SK-N-SH (cell line): ENCODE measurements around the gene GGTLC2. TPM values are rescaled to one million over a fixed set of nuclear protein-coding genes. Genes with fewer than 3 reads are reported as not detected.

ENCODE experiments used
- CTCF ChIA-PET: fragments of 300-600, 350-600 bp; formaldehyde crosslinking; extraction: SDS; loops from one replicate; lab custom pipeline; 2021; lab: Yijun Ruan, JAX
- POLR2A ChIA-PET: fragments of 350-600 bp; sonication (Branson Sonifier 250); formaldehyde crosslinking; extraction: SDS; loops from one replicate; lab custom pipeline; 2020; ENCODE audit warnings: antibody characterized with exemption, inconsistent platforms; lab: Yijun Ruan, JAX
- DNase-seq: peaks from one replicate; pipeline ENCODE4 v3.0.0; 2012
- H2AFZ ChIP-seq: fragments of 200-600 bp; sonication (generic); 2 replicates; pipeline ENCODE4 v1.8.1; 2016; ENCODE audit warnings: antibody characterized with exemption, mild to moderate bottlenecking, low read depth
- H3F3A ChIP-seq: fragments of 200-600 bp; sonication (generic); replicated peaks from 2 replicates; pipeline ENCODE3; 2016; ENCODE audit warnings: antibody characterized with exemption, mild to moderate bottlenecking; ENCODE audit not compliant: insufficient read depth
- H3K27ac ChIP-seq, 2 experiments: fragments of 200-500 bp in 1 of 2; fragments of 200-600 bp in 1 of 2; sonication (Bioruptor generic) in 1 of 2; sonication (generic), shearing (Covaris generic) in 1 of 2; 2 replicates each; pipeline versions ENCODE4 v1.5.1 to v1.6.1; 2014 to 2016; ENCODE audit warnings: low read depth in 2 of 2, inconsistent platforms in 1 of 2, low read length in 1 of 2, mild to moderate bottlenecking in 1 of 2, mixed read lengths in 1 of 2
- H3K27me3 ChIP-seq: fragments of 200-600 bp; sonication (generic), shearing (Covaris generic); 2 replicates; pipeline ENCODE4 v1.6.1; 2016; ENCODE audit warnings: mixed run types; ENCODE audit not compliant: insufficient read depth
- H3K36me3 ChIP-seq, 2 experiments: fragments of 200-500 bp in 1 of 2; fragments of 200-600 bp in 1 of 2; sonication (Bioruptor generic) in 1 of 2; sonication (generic) in 1 of 2; replicated peaks in 1 of 2; 2 replicates each; pipeline versions ENCODE3 to v1.5.1; 2014 to 2016; ENCODE audit warnings: low read length in 1 of 2, mild to moderate bottlenecking in 1 of 2; ENCODE audit not compliant: insufficient read depth in 2 of 2, control insufficient read depth in 1 of 2
- H3K4me1 ChIP-seq, 2 experiments: fragments of 200-500 bp in 1 of 2; fragments of 200-600 bp in 1 of 2; sonication (Bioruptor generic) in 1 of 2; sonication (generic), shearing (Covaris generic) in 1 of 2; 2 replicates each; pipeline versions ENCODE4 v1.5.1 to v1.6.1; 2014 to 2016; ENCODE audit warnings: low read depth in 1 of 2, low read length in 1 of 2, mixed run types in 1 of 2; ENCODE audit not compliant: insufficient read depth in 2 of 2, control insufficient read depth in 1 of 2
- H3K4me2 ChIP-seq: fragments of 200-600 bp; sonication (generic), shearing (Covaris generic); 2 replicates; pipeline ENCODE4 v1.6.1; 2017; ENCODE audit warnings: mixed run types
- H3K4me3 ChIP-seq, 2 experiments: fragments of 200-500 bp in 1 of 2; fragments of 200-600 bp in 1 of 2; sonication (Bioruptor generic) in 1 of 2; sonication (generic), shearing (Covaris generic) in 1 of 2; 2 replicates each; pipeline versions ENCODE4 v1.5.1 to v1.8.1; 2014 to 2016; ENCODE audit warnings: low read depth in 2 of 2, inconsistent platforms in 1 of 2, low read length in 1 of 2, mild to moderate bottlenecking in 1 of 2, mixed read lengths in 1 of 2, moderate library complexity in 1 of 2
- H3K79me2 ChIP-seq: fragments of 200-600 bp; sonication (generic); 2 replicates; pipeline ENCODE4 v1.8.1; 2017; ENCODE audit warnings: mild to moderate bottlenecking; ENCODE audit not compliant: insufficient read depth
- H3K9ac ChIP-seq: fragments of 200-600 bp; sonication (generic); 2 replicates; pipeline ENCODE4 v1.6.1; 2017; ENCODE audit warnings: mixed run types
- H3K9me2 ChIP-seq: fragments of 200-600 bp; sonication (generic); 2 replicates; pipeline ENCODE4 v1.6.1; 2017; ENCODE audit warnings: mixed run types
- H3K9me3 ChIP-seq: fragments of 200-600 bp; sonication (generic); 2 replicates; pipeline ENCODE4 v1.6.1; 2017; ENCODE audit warnings: mixed run types, mild to moderate bottlenecking, moderate library complexity
- H4K20me1 ChIP-seq: fragments of 200-600 bp; sonication (generic); 2 replicates; pipeline ENCODE4 v1.6.1; 2017; ENCODE audit warnings: mild to moderate bottlenecking, mixed run types; ENCODE audit not compliant: insufficient read depth
- FOXJ3 ChIP-seq: sonication (generic); formaldehyde crosslinking; IDR thresholded peaks from 2 replicates; pipeline ENCODE4 v1.5.1; 2020; ENCODE audit warnings: mild to moderate bottlenecking, missing genetic modification reagents
- FOXM1 ChIP-seq: IDR thresholded peaks from 2 replicates; pipeline ENCODE4 v1.4.0; 2012; ENCODE audit warnings: low read depth, mild to moderate bottlenecking
- MEF2A ChIP-seq: IDR thresholded peaks from 2 replicates; pipeline ENCODE4 v1.4.0; 2012; ENCODE audit warnings: low read depth, borderline replicate concordance
- MXI1 ChIP-seq: IDR thresholded peaks from 2 replicates; pipeline ENCODE4 v1.6.1; 2012; ENCODE audit warnings: mild to moderate bottlenecking, low read depth, low read length, improper control_type of control experiment
- NFIC ChIP-seq: IDR thresholded peaks from 2 replicates; pipeline ENCODE4 v1.4.0; 2012; ENCODE audit warnings: borderline replicate concordance
- RAD21 ChIP-seq: IDR thresholded peaks from 2 replicates; pipeline ENCODE4 v1.6.1; 2012; ENCODE audit warnings: mild to moderate bottlenecking, low read length
- RCOR1 ChIP-seq: fragments of 150-350 bp; IDR thresholded peaks from 2 replicates; pipeline ENCODE4 v1.6.1; 2017; ENCODE audit warnings: antibody characterized with exemption, low read length
- REST ChIP-seq: IDR thresholded peaks from 2 replicates; pipeline ENCODE4 v1.6.1; 2012; ENCODE audit warnings: mild to moderate bottlenecking, low read depth, low read length, moderate library complexity
- SIN3A ChIP-seq: IDR thresholded peaks from 2 replicates; pipeline ENCODE4 v1.6.1; 2012; ENCODE audit warnings: low read depth, mild to moderate bottlenecking, low read length, moderate library complexity, borderline replicate concordance
- TCF12 ChIP-seq: IDR thresholded peaks from 2 replicates; pipeline ENCODE4 v1.4.0; 2012
- TEAD4 ChIP-seq: IDR thresholded peaks from 2 replicates; pipeline ENCODE4 v1.4.0; 2012; ENCODE audit warnings: mild to moderate bottlenecking, borderline replicate concordance; ENCODE audit not compliant: insufficient read depth
- YY1 ChIP-seq: IDR thresholded peaks from 2 replicates; pipeline ENCODE4 v1.4.0; 2012; ENCODE audit warnings: low read depth, mild to moderate bottlenecking
- ZBTB33 ChIP-seq: IDR thresholded peaks from 2 replicates; pipeline ENCODE4 v1.4.0; 2012; ENCODE audit warnings: low read depth, borderline replicate concordance
- WGBS: methylation state at CpG from one replicate; pipeline ENCODE4 v1.1.6; 2017; ENCODE audit warnings: low lambda C conversion rate; 5-methylcytosine and 5-hydroxymethylcytosine counted together
- polyA plus RNA-seq, 3 experiments: library from polyadenylated mRNA; depleted of rRNA; stranded (reverse); fragments of >200 nt; gene quantifications; 2 replicates each; pipeline ENCODE4 v1.2.3, GENCODE V29; 2012

Gene GGTLC2
- polyA plus RNA-seq, 1 of the 3 experiments (the other 2 are of a cell fraction): not detected

- Histone ChIP-seq H3K9me3 (no peaks in the 10 kb centered on the region), H3K9me2 (no peaks in the 10 kb centered on the region), H3K4me3 (no peak overlapping the region), H3K27me3 (peaks cover 20% of the 10 kb centered on the region; the same call in 1 of the 2 replicates), H2AFZ (no peak overlapping the region), H3F3A (no peaks in the 10 kb centered on the region), H4K20me1 (no peaks in the 10 kb centered on the region), H3K36me3 (no peaks in the 10 kb centered on the region), H3K27ac (no peak overlapping the region)
- WGBS: 41% methylated on average over 11 of the region's 14 CpGs
- CTCF ChIA-PET: interaction anchor here (0.6 to 1.6 kb wide), 2 partner anchors 46 to 220 kb away, joined by 3 to 4 read pairs; no protein-coding TSS in a partner anchor
- DNase-seq: no peak
- POLR2A ChIA-PET: no interaction called here
- no peak for TF ChIP-seq ZBTB33
- no peak for TF ChIP-seq NFIC
- TF ChIP-seq RAD21: no peak
- no peak for TF ChIP-seq REST
- TF ChIP-seq FOXJ3: no peak
- no peak for TF ChIP-seq YY1
- no peak for TF ChIP-seq TCF12
- TF ChIP-seq RCOR1: no peak
- no peak for TF ChIP-seq MXI1
- no peak for TF ChIP-seq TEAD4
- no peak for TF ChIP-seq FOXM1
- TF ChIP-seq SIN3A: no peak
- TF ChIP-seq MEF2A: no peak
- TF ChIP-seq, all 33 proteins: peak for 0
- no peaks in the 10 kb centered on the region for H3K79me2 ChIP-seq
- H3K4me1 ChIP-seq: no peaks in the 10 kb centered on the region
- no peak overlapping the region for H3K9ac ChIP-seq
- no peak overlapping the region for H3K4me2 ChIP-seq
Measured at GRCh38 chr22:22663861-22664800, 19.7 kb downstream of the GGTLC2 start.
